HEK293 (cell line): Measurements from ENCODE around the gene CSPG4.

Experiments used
- CTCF ChIA-PET: fragments of 350-600 bp; formaldehyde crosslinking; extraction: SDS; loops from one replicate; lab custom pipeline; 2021; ENCODE audit warnings: antibody characterized with exemption; lab: Yijun Ruan, JAX
- POLR2A ChIA-PET: fragments of 300-600 bp; formaldehyde crosslinking; extraction: SDS; loops from one replicate; lab custom pipeline; 2020; ENCODE audit warnings: antibody characterized with exemption, inconsistent platforms; lab: Yijun Ruan, JAX
- H3K27ac ChIP-seq: fragments of 200-500 bp; sonication (Bioruptor generic); 2 replicates; pipeline ENCODE4 v1.5.1; 2014; ENCODE audit warnings: low read depth, low read length, control low read depth, inconsistent platforms; ENCODE audit errors: extremely low read depth
- H3K36me3 ChIP-seq, 2 experiments: fragments of 200-500 bp in 1 of 2; sonication (Bioruptor generic) in 1 of 2; 1 replicate in 1 of 2; 2 replicates in 1 of 2; pipeline ENCODE4 v1.5.1; 2014 to 2017; ENCODE audit warnings: inconsistent platforms in 2 of 2, low read length in 2 of 2; ENCODE audit not compliant: control insufficient read depth in 2 of 2, insufficient read depth in 1 of 2
- H3K4me1 ChIP-seq: fragments of 200-500 bp; sonication (Bioruptor generic); 2 replicates; pipeline ENCODE4 v1.5.1; 2014; ENCODE audit warnings: mild to moderate bottlenecking, low read length, inconsistent platforms; ENCODE audit not compliant: control insufficient read depth, insufficient read depth
- H3K4me3 ChIP-seq: 2 replicates; pipeline ENCODE4 v1.5.1; 2011; ENCODE audit warnings: low read depth, mild to moderate bottlenecking, control low read depth, low read length, moderate library complexity
- H3K9me3 ChIP-seq: fragments of 200-500 bp; sonication (Bioruptor generic); 2 replicates; pipeline ENCODE4 v1.5.1; 2014; ENCODE audit warnings: low read depth, low read length, inconsistent platforms; ENCODE audit not compliant: control insufficient read depth, insufficient read depth
- BCL11B ChIP-seq: fragments of 450-650 bp; formaldehyde crosslinking; IDR thresholded peaks from 2 replicates; pipeline ENCODE4 v1.5.1; 2016; ENCODE audit warnings: low read depth, missing biosample characterization, missing genetic modification characterization
- HOXD13 ChIP-seq: sonication (generic); formaldehyde crosslinking; IDR thresholded peaks from 2 replicates; pipeline ENCODE4 v1.8.0; 2022; ENCODE audit warnings: missing genetic modification reagents, borderline replicate concordance
- PRDM10 ChIP-seq: fragments of 450-650 bp; formaldehyde crosslinking; IDR thresholded peaks from 2 replicates; pipeline ENCODE4 v1.5.1; 2016; ENCODE audit warnings: missing biosample characterization, missing genetic modification characterization
- TCF7L2 ChIP-seq: IDR thresholded peaks from 2 replicates; pipeline ENCODE4 v1.6.1; 2011; ENCODE audit warnings: low read depth, mild to moderate bottlenecking, inconsistent platforms, low read length, moderate library complexity, borderline replicate concordance
- ZBTB1 ChIP-seq: fragments of 450-650 bp; formaldehyde crosslinking; IDR thresholded peaks from 2 replicates; pipeline ENCODE4 v1.5.1; 2016; ENCODE audit warnings: missing biosample characterization, missing genetic modification characterization
- ZNF112 ChIP-seq: fragments of 450-650 bp; formaldehyde crosslinking; IDR thresholded peaks from 2 replicates; pipeline ENCODE4 v1.5.0; 2017; ENCODE audit warnings: missing biosample characterization, missing genetic modification characterization
- ZNF155 ChIP-seq: fragments of 450-650 bp; formaldehyde crosslinking; IDR thresholded peaks from 2 replicates; pipeline ENCODE4 v1.5.1; 2016; ENCODE audit warnings: missing biosample characterization, missing genetic modification characterization
- ZNF18 ChIP-seq: fragments of 450-650 bp; formaldehyde crosslinking; IDR thresholded peaks from 2 replicates; pipeline ENCODE4 v1.5.1; 2016; ENCODE audit warnings: missing biosample characterization, missing genetic modification characterization
- ZNF214 ChIP-seq: fragments of 450-650 bp; formaldehyde crosslinking; IDR thresholded peaks from 2 replicates; pipeline ENCODE4 v1.5.1; 2017; ENCODE audit warnings: missing biosample characterization, mild to moderate bottlenecking, missing genetic modification characterization, borderline replicate concordance
- ZNF23 ChIP-seq: fragments of 450-650 bp; formaldehyde crosslinking; IDR thresholded peaks from 2 replicates; pipeline ENCODE4 v1.5.1; 2016; ENCODE audit warnings: missing biosample characterization, missing genetic modification characterization, borderline replicate concordance
- ZNF24 ChIP-seq: fragments of 450-650 bp; formaldehyde crosslinking; IDR thresholded peaks from 2 replicates; pipeline ENCODE4 v1.5.1; 2016; ENCODE audit warnings: missing biosample characterization, missing genetic modification characterization
- ZNF274 ChIP-seq, 2 experiments: fragments of 200-500 bp in 1 of 2; fragments of 450-650 bp in 1 of 2; sonication (Bioruptor generic) in 1 of 2; formaldehyde crosslinking in 1 of 2; IDR thresholded peaks; 2 replicates each; pipeline versions ENCODE4 v1.5.1 to v1.6.1; 2014 to 2016; ENCODE audit warnings: borderline replicate concordance in 1 of 2, inconsistent platforms in 1 of 2, low read length in 1 of 2, missing biosample characterization in 1 of 2, missing genetic modification characterization in 1 of 2
- ZNF324 ChIP-seq: fragments of 450-650 bp; formaldehyde crosslinking; IDR thresholded peaks from 2 replicates; pipeline ENCODE4 v1.5.1; 2016; ENCODE audit warnings: missing biosample characterization, missing genetic modification characterization
- ZNF473 ChIP-seq: fragments of 450-650 bp; formaldehyde crosslinking; IDR thresholded peaks from 2 replicates; pipeline ENCODE4 v1.5.1; 2017; ENCODE audit warnings: missing biosample characterization, missing genetic modification characterization
- ZNF645 ChIP-seq: fragments of 450-650 bp; formaldehyde crosslinking; IDR thresholded peaks from 2 replicates; pipeline ENCODE4; 2016; ENCODE audit warnings: missing biosample characterization, missing genetic modification characterization
- ZNF701 ChIP-seq: fragments of 450-650 bp; formaldehyde crosslinking; IDR thresholded peaks from 2 replicates; pipeline ENCODE4 v1.5.1; 2016; ENCODE audit warnings: missing biosample characterization, missing genetic modification characterization
- ZNF704 ChIP-seq: fragments of 450-650 bp; formaldehyde crosslinking; IDR thresholded peaks from 2 replicates; pipeline ENCODE4 v1.5.1; 2016; ENCODE audit warnings: missing biosample characterization, missing genetic modification characterization
- ZNF791 ChIP-seq: fragments of 450-650 bp; formaldehyde crosslinking; IDR thresholded peaks from 2 replicates; pipeline ENCODE4 v1.5.1; 2016; ENCODE audit warnings: missing biosample characterization, missing genetic modification characterization
- ZSCAN30 ChIP-seq: fragments of 450-650 bp; IDR thresholded peaks from 2 replicates; pipeline ENCODE4 v1.5.1; 2018; ENCODE audit warnings: missing biosample characterization, mild to moderate bottlenecking, missing genetic modification characterization, moderate library complexity
- ZSCAN5A ChIP-seq: fragments of 450-650 bp; formaldehyde crosslinking; IDR thresholded peaks from 2 replicates; pipeline ENCODE4 v1.5.1; 2016; ENCODE audit warnings: missing biosample characterization, missing genetic modification characterization

Gene CSPG4

GRCh38 chr15:75760704-75761435, 48.2 kb upstream of the CSPG4 start:
- H3K4me3 ChIP-seq = no peak overlapping the region
- TF ChIP-seq ZNF112 (tag by site-specific recombination) = no peak
- no peak for TF ChIP-seq ZNF274 (IDR thresholded peaks at IDR 0.05; ENCODE audit: low read length)
- no peak for TF ChIP-seq ZNF274 (tag by site-specific recombination; IDR thresholded peaks at IDR 0.05; ENCODE audit: borderline replicate concordance)
- no peak for TF ChIP-seq ZNF18 (tag by site-specific recombination)
- no peak for TF ChIP-seq ZNF473
- TF ChIP-seq TCF7L2 = no peak
- TF ChIP-seq ZNF645 (tag by site-specific recombination) = no peak
- no peak for TF ChIP-seq ZSCAN30 (tag by site-specific recombination)
- no peak for TF ChIP-seq PRDM10
- TF ChIP-seq HOXD13 (CRISPR knock-in tag) = no peak
- no peak for TF ChIP-seq ZNF324 (tag by site-specific recombination)
- no peak for TF ChIP-seq ZNF23 (tag by site-specific recombination)
- TF ChIP-seq ZNF704 (tag by site-specific recombination) = no peak
- no peak for TF ChIP-seq ZSCAN5A (tag by site-specific recombination)
- no peak for TF ChIP-seq ZNF214 (tag by site-specific recombination)
- TF ChIP-seq ZNF155 = no peak
- no peak for TF ChIP-seq ZNF791 (tag by site-specific recombination)
- no peak for TF ChIP-seq ZNF701
- TF ChIP-seq ZBTB1 (tag by site-specific recombination) = no peak
- TF ChIP-seq ZNF24 (tag by site-specific recombination) = no peak
- no peak for TF ChIP-seq BCL11B (tag by site-specific recombination)
- POLR2A ChIA-PET = no interaction called here
- H3K36me3 ChIP-seq = no peaks in the 10 kb centered on the region
- H3K4me1 ChIP-seq = peaks cover 2% of the 10 kb centered on the region; the same call in 1 of the 2 replicates
- CTCF ChIA-PET = no interaction called here
- H3K9me3 ChIP-seq = no peaks in the 10 kb centered on the region
- no peak overlapping the region for H3K27ac ChIP-seq
